DMS114 treated with DMSO at 0.1 percent for 48 hours (cell line): ENCODE data around the gene OR1I1.
"Not testable (repeated sequence)": the region's sequence is repeated elsewhere in the genome, so short reads cannot be mapped to it uniquely, and the experiment has no call there.

Source experiments
- DNase-seq: peaks from one replicate; lab custom pipeline; 2025; ENCODE audit not compliant: unreplicated experiment; lab: John Stamatoyannopoulos, UW

Gene OR1I1

DNA sequence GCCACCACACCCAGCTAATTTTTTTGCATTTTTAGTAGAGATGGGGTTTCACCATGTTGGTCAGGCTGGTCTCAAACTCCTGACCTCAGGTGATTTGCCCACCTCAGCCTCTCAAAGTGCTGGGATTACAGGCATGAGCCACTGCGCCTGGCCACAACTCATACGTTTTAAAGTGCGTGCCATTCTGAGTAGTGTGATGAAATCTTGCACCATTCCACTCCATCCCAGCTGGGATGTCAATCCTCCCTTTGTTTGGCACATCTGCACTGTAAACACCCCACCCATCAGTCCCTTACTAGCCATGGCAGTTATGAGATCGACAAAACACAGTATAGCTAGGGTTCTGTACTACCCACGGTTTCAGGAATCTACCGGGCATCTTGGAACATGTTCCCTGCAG, 16.0 kb downstream of the OR1I1 start:
- DNase-seq = not testable (repeated sequence)

DNA sequence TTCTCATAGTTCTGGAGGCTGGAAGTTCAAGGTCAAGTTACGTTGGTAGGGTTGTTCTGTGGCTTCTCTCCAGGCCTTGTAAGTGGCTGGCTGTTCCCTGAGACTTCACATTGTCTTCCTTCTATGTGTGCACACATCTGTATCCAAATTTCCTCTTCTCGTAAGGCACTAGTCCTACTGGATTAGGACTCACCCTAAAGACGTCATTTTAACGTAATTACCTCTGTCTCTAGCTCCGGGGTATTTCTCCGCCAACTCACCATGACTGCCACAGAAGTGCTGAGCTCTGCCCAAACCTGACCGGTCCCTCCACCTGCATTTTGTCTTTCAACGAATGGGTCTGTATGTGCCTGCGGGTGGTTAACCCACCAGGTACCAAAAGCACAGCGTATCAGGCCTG, 16.4 kb downstream of the OR1I1 start:
- DNase-seq = no peak

DNA sequence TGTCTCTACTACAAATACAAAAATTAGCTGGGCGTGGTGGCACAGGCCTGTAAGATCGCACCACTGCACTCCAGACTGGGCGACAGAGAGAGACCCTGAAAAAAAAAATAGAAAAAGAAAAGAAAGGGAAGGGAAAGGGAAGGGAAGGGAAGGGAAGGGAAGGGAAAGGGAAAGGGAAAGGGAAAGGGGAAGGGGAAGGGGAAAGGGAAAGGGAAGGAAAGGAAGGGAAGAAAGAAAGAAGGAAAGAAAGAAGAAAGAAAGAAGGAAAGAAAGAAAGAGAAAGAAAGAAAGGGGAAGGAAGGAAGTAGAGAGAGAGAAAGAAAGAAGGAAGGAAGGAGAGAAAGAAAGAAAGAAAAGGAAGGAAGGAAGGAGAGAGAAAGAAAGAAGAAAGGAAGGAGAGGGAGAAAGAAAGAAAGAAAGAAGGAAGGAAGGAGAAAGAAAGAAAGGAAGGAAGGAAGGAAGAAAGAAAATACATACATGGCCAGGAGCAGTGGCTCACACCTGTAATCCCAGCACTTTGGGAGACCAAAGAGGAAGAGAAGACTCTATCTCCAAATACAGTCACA, 17.1 kb downstream of the OR1I1 start:
- no peak for DNase-seq

- no peak for DNase-seq
Observed at GRCh38 chr19:15101479-15102082, 19.6 kb downstream of the OR1I1 start.

DNA sequence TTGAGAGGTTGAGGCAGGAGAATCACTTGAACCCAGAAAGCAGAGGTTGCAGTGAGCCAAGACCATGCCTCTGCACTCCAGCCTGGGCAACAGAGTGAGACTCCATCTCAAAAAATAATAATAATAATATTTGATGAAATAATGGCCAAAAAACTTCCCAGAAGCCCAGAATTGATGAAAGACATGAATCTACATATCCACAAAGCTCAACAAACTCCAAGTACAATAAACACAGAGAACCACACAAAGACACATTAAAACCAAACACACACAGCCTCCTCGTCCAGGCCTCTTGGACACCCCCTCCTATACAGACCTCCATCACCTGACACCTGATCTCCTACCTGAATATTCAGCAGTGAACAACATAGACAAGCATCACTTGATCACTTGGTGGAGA, 22.0 kb downstream of the OR1I1 start:
- no peak for DNase-seq

- DNase-seq = no peak
Observed at GRCh38 chr19:15104411-15104810, 22.4 kb downstream of the OR1I1 start.

GRCh38 chr19:15105044-15105443, 23.0 kb downstream of the OR1I1 start:
- DNase-seq = no peak

DNA sequence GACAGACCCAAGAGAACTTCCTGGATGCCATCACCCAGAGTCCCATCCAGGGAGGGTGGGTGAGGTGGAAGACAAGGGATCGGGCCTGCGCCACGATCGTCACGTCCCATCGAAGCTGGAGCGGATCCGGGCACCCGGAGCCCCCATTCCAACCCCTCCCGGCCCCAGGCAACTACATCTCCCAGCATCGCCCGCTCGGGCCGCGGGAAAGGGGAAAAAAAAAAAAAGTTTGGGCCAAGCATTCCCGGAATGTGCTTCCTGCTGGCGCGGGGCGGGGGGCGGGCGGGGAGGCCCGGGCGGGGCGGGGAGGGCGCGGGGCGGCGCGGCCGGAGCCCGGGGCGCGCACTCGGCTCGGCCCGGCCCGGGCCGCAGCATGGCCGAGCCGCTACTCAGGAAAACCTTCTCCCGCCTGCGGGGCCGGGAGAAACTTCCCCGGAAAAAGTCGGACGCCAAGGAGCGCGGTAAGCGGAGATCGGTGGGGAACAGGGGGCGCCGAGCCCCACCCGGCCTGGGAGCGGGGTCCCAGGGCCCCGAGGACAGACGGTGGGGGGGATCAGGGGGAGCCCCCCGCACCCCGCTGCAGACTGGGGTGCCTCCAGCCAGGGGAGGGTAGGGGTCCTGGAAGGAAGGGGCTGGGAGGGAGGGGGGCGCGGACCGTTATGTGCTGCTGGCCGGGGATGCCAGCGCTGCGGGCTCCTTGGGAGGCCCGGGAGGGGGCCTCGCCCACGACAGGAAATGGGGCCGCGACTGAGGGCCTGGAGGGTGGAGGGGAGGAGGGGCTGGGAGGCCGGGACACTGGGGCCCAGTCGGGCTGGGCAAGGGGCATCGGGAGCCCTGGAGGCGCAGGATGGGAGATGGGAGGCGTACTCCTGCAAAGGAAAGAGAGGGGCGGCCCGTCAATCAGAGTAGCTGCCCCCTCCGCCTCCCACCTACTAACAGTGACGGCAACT, 25.3 kb downstream of the OR1I1 start, which contains the start of gene SYDE1:
TSS of gene SYDE1 (plus strand) at position 341 of the 950 bp plus-strand sequence. CDS start at position 374, 33 bp downstream.
- DNase-seq = no peak

- DNase-seq = no peak
Observed at GRCh38 chr19:15108145-15108844, 26.3 kb downstream of the OR1I1 start.

DNA sequence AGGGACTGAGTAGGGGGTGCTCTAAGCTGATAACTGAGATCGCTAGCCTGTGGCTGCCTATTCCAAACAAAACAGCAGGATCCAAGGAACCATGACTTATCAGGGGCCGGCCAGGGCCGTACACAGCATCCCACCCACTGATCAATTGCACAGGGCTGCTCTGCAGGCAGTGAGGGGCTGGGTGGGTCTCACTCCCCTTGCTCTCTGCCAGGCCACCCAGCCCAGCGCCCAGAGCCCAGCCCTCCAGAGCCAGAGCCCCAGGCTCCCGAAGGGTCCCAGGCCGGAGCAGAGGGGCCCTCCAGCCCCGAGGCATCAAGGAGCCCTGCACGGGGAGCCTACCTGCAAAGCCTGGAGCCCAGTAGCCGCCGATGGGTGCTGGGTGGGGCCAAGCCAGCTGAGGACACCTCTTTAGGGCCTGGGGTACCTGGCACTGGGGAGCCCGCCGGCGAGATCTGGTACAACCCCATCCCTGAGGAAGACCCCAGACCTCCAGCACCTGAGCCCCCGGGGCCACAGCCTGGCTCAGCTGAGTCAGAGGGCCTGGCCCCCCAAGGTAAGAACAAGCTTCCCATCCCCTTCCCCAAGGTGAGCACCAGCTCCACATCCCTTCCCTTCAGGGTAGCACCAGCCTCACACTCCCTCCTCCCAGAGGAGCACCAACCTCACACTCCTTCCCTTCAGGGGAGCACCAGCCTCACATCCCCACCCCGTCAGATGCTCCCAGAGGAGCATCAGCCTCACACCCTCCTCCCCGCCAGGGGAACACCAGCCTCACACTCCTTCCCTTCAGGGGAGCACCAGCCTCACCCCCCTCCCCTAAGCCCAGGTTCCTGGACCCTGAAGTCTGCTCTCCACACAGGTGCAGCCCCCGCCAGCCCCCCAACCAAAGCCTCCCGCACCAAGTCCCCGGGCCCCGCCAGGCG, 27.1 kb downstream of the OR1I1 start:
- no peak for DNase-seq

DNA sequence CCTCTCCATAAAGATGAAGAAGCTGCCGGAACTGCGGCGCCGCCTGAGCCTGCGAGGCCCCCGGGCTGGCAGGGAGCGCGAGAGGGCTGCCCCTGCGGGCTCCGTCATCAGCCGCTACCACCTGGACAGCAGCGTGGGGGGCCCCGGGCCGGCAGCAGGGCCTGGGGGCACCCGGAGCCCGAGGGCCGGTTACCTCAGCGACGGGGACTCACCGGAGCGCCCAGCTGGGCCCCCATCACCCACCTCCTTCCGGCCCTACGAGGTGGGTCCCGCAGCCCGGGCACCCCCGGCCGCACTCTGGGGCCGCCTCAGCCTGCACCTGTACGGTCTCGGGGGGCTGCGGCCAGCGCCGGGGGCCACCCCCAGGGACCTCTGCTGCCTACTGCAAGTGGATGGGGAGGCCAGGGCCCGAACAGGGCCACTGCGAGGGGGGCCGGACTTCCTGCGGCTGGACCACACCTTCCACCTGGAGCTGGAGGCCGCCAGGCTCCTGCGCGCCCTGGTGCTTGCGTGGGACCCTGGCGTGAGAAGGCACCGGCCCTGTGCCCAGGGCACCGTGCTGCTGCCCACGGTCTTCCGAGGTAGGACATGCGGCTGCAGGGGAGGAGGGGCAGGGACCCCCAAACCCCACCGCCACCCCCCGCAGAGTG, 27.9 kb downstream of the OR1I1 start:
- DNase-seq = no peak

GRCh38 chr19:15110418-15110815, 28.4 kb downstream of the OR1I1 start:
- DNase-seq = no peak

GRCh38 chr19:15111758-15112157, 29.7 kb downstream of the OR1I1 start:
- DNase-seq = no peak

- no peak for DNase-seq
Observed at GRCh38 chr19:15112385-15112784, 30.4 kb downstream of the OR1I1 start.

GRCh38 chr19:15113245-15114152, 31.5 kb downstream of the OR1I1 start:
- DNase-seq = no peak

- DNase-seq = no peak
Observed at GRCh38 chr19:15114153-15114540, 32.1 kb downstream of the OR1I1 start.

DNA sequence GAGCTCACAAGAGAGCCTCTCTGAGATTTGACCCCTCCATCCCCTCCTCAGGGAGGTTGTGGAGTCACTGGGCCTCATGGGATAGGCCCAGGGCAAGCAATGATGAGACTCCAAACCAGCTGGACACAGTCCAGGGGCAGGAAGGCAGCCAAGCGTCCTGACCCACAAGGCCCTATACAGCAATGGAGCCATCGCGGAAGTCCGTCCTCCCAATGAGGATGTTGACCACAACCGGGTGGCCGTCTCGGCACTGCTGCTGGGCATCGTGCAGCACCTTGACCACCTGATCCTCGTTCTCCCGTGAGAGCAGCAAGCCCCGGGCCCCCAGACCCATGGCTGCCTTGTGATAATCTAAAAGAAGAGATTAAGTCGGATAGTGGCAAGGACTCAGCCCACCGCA, 33.1 kb downstream of the OR1I1 start:
- DNase-seq = no peak

- no peak for DNase-seq
Observed at GRCh38 chr19:15115762-15116615, 34.0 kb downstream of the OR1I1 start.
